NCI-H146 treated with DMSO at 0.1 percent for 48 hours (cell line): ENCODE data around the gene COL6A5.
"Not testable (repeated sequence)": the region's sequence is repeated elsewhere in the genome, so short reads cannot be mapped to it uniquely, and the experiment has no call there.

Experiments
- DNase-seq: peaks from one replicate; lab custom pipeline; 2025; ENCODE audit not compliant: unreplicated experiment; lab: John Stamatoyannopoulos, UW

COL6A5 gene, protein sequence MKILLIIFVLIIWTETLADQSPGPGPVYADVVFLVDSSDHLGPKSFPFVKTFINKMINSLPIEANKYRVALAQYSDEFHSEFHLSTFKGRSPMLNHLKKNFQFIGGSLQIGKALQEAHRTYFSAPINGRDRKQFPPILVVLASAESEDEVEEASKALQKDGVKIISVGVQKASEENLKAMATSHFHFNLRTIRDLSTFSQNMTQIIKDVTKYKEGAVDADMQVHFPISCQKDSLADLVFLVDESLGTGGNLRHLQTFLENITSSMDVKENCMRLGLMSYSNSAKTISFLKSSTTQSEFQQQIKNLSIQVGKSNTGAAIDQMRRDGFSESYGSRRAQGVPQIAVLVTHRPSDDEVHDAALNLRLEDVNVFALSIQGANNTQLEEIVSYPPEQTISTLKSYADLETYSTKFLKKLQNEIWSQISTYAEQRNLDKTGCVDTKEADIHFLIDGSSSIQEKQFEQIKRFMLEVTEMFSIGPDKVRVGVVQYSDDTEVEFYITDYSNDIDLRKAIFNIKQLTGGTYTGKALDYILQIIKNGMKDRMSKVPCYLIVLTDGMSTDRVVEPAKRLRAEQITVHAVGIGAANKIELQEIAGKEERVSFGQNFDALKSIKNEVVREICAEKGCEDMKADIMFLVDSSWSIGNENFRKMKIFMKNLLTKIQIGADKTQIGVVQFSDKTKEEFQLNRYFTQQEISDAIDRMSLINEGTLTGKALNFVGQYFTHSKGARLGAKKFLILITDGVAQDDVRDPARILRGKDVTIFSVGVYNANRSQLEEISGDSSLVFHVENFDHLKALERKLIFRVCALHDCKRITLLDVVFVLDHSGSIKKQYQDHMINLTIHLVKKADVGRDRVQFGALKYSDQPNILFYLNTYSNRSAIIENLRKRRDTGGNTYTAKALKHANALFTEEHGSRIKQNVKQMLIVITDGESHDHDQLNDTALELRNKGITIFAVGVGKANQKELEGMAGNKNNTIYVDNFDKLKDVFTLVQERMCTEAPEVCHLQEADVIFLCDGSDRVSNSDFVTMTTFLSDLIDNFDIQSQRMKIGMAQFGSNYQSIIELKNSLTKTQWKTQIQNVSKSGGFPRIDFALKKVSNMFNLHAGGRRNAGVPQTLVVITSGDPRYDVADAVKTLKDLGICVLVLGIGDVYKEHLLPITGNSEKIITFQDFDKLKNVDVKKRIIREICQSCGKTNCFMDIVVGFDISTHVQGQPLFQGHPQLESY (N-terminal part only)

GRCh38 chr3:130345487-130346079 is at the start of gene COL6A5:
TSS of gene COL6A5 (plus strand) at chr3:130345672. CDS start at chr3:130373639, 27,967 bp downstream.
- DNase-seq: no peak

DNA sequence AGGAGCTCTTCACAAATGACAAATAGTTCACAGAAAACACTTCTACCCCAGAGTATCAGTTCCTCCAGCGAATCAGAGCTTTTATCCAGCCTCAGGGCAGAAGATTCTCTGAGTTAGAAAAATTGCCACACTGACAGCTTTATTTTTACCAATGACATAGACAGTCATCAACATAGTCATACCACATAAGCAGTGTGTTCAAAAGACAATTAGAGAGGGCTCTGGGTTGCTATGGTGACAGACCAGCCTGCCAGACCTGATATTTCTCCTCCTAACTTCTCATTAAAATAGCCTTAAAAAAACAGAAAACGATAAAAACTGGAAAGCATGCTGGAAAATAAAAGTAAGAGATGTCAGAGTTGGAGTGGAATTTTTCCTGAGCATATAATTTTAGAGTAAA is 45.9 kb upstream of the COL6A5 start:
- DNase-seq: no peak

GRCh38 chr3:130300888-130301287 is 44.6 kb upstream of the COL6A5 start:
- DNase-seq: no peak

DNA sequence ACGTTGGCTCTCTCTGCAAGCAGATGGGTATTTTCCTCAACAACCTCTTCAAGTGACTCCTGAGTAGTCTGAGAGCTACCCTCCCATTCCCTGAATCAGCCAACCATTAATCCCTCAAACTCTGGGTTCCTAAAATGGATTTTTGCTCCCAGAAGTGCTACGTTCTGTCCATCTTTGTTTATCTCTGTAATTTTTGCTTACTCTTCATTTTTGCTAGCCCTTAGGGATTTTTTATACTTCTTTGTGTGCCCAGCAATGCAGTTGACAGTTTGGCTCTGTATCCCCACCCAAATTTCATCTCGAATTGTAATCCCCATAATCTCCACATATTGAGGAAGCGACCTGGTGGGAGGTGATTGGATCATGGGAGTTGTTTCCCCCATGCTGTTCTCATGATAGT is 35.4 kb upstream of the COL6A5 start:
- no peak for DNase-seq

DNA sequence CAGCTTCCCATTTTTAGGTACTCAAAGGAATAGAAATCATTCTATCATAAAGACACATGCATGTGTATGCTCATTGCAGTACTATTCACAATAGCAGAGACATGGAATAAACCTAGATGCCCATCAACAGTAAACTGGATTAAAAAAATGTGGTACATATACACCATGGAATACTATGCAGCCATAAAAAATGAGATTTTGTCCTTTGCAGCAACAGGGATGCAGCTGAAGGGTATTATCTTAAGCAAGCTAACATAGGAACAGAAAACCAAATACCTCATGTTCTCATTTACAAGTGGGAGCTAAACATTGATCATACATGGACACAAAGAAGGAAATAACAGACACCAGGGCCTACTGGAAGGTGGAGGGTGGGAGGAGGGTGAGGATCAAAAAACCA is 33.1 kb upstream of the COL6A5 start:
- no peak for DNase-seq

DNA sequence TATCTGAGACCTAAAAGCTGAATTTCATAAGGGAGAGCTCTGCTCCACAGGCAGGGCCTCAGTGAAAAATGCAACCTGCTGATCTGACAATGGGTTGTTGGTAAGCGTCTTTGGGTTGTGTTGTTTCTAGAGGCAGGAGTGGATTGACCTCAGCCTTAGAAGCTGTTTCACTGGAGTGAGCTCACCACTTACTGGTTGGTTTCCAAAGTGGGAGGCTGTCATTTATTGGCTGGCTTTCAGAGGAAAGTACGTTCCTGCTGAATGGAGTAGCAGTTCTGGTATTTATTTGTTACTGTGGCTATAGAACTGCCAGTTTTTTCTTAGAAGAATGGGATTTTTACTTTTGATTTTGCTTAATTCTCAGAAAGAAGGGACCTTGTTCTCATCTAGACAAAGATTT is 29.3 kb upstream of the COL6A5 start:
- DNase-seq: no peak

- no peak for DNase-seq
These were observed 22.0 kb upstream of the COL6A5 start for GRCh38 chr3:130323503-130323902.

DNA sequence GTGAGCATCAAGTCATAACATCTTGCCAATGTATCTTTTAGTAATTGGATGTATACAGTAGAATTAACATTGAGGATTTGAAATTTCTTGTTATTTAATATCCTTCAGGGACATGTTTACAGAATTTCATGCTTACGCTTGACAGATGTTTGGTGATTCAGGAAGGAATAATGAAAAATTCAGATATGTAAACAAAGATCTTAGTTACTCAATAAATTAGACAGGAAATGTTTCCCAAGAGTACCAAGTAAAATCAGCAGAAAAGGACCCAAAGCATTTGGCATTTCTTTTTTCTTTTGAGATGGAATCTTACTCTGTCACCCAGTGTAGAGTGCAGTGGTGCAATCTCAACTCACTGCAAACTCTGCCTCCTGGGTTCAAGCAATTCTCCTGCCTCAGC is 4.7 kb upstream of the COL6A5 start:
- no peak for DNase-seq

DNA sequence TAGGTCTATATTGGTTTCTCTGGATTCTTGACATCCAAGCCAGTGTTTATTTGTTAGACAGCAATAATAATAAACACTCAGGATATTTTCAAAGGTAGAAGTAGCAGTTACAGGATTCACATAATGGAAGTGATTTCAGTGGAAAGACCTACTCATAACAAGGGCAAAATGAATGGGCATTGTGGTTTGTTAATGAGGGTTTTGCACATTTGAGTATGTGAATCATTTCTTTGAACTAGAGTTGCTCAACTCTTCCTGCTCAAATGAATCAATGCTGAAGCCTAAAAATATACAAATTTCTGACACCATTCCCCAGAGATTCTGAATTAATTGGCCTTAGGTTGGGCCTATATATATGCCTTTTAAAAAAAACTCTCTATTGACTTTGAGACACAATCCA is 4.1 kb upstream of the COL6A5 start:
- DNase-seq: no peak

- no peak for DNase-seq
These were observed 3.6 kb upstream of the COL6A5 start for GRCh38 chr3:130341882-130342281.

DNA sequence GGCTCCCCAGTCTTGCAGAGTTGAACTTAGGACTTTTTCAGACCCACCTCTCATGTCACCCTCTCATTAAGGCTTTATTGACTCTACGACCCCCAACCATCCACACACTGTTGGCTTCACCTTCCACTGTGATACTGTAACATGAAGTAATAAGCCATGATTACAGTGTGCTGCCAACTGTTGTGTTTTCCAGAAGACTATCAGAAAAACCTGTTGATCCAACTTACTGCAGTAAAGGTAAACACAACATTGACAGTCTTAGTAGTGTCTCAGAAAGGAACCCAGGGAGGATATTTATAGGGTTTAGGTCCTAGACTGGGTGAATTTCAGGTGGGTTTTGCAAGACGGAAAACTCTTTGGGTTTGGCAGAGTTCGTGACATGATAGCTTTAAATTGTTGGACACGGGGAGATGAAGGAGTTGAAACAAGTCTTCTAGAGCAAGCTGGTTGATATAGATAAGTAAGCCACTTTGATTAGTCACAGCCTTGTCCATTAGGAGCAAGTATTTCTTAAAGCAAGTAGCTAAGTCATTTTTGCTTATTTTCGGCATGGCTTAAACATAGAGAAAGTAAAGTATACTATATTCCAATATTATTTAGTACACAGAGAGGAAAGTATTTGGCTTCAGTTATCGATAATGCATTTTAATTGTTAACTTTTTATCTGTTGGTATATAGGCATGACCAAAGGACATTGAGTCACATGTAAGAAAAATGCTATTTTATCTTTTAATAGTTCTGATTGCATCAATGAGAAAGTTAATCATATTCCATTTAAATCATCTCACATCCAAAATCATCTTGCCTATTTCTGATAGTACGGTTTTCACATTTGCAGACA is 2.4 kb upstream of the COL6A5 start:
- DNase-seq: no peak

GRCh38 chr3:130348258-130348657 is 2.8 kb downstream of the COL6A5 start:
- not testable (repeated sequence) for DNase-seq

DNA sequence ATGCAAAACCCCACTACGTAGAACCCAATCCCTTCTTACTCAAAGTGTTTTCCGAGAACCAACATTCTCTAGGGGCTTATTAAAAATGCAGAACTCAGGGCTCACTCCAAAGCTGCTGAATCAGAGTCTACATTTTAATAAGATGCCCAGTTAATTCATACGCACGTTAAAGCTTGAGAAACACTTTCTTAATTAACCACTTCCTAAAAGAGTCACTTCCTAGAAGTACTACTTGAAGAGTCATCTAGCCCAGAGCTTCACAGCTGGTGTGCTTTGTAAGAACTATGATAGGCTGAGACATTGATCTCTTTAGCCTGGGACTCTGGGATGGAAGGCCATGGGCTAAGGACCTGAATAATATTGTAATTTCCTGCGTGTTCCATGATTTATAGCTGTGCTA is 9.0 kb downstream of the COL6A5 start:
- DNase-seq: no peak

GRCh38 chr3:130374033-130374432 is 28.6 kb downstream of the COL6A5 start:
- no peak for DNase-seq

GRCh38 chr3:130374908-130375307 is 29.4 kb downstream of the COL6A5 start:
- DNase-seq: no peak

DNA sequence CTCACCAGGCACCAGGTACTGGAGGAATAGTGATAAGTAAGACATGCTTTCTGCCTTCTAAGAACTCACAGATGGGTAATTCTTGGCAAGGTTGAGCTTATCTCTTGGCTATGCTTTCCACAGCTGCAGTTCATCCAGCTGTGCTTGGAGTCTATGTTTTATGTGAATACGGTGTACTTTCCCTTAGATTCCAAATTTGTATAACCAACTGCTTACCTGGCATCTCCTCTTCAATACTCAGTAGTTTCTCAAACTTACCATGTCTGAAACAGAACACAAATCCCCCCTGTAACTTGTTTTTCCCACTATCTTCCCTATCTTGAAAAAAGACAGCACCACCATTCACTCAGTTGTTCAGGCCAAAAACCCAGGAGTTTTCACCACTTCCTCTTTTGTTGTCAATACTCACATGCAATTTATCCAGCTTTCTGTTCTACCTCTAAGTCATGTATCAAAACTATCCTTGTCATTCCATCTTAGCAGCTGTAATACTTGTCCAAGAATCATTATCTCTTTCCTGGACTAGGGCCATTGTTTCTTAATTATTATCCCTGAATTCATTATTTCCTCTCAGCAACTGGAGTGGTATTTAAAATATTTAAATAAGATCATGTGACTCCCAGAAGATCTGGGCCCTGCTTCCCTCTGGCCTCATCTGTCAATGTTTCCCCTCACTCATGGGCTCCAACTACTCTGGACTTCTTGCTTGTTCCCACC is 32.6 kb downstream of the COL6A5 start:
- DNase-seq: no peak

GRCh38 chr3:130378677-130379191 is 33.3 kb downstream of the COL6A5 start:
- DNase-seq: no peak

- no peak for DNase-seq
These were observed 33.8 kb downstream of the COL6A5 start for GRCh38 chr3:130379274-130379673.

- DNase-seq: no peak
These were observed 34.9 kb downstream of the COL6A5 start for GRCh38 chr3:130380398-130380797.
